Keratinocyte (primary cell): Measurements from ENCODE around the gene TMEM132D. TPM values are rescaled to one million over a fixed set of nuclear protein-coding genes. Genes with fewer than 3 reads are reported as not detected.

ENCODE experiments used
- DNase-seq: peaks from one replicate; pipeline ENCODE4 v3.0.0-alpha.2; 2011; ENCODE audit warnings: low read depth, missing footprints, low spot score
- FAIRE-seq: peaks from 2 replicates; lab custom pipeline; 2011; peaks lifted over from hg19 to GRCh38; lab: Jason Lieb, UNC
- H2AFZ ChIP-seq: 2 replicates; pipeline ENCODE4 v1.6.0; 2012; ENCODE audit warnings: low read length, control low read depth, inconsistent platforms; ENCODE audit not compliant: control insufficient read depth
- H3K27ac ChIP-seq: 2 replicates; pipeline ENCODE4 v1.5.1; 2011; ENCODE audit warnings: low read length; ENCODE audit not compliant: control insufficient read depth, insufficient read depth
- H3K27me3 ChIP-seq: 3 replicates; pipeline ENCODE4 v1.6.0; 2011; ENCODE audit warnings: low read length; ENCODE audit not compliant: control insufficient read depth, insufficient read depth; ENCODE audit errors: extremely low read depth
- H3K36me3 ChIP-seq, 2 experiments: 2 replicates in 1 of 2; 3 replicates in 1 of 2; pipeline ENCODE4 v1.5.1; 2011; ENCODE audit warnings: low read length in 2 of 2, mild to moderate bottlenecking in 1 of 2; ENCODE audit not compliant: control insufficient read depth in 2 of 2, insufficient read depth in 2 of 2; ENCODE audit errors: extremely low read depth in 1 of 2
- H3K4me1 ChIP-seq: 3 replicates; pipeline ENCODE4 v1.5.1; 2011; ENCODE audit warnings: low read length; ENCODE audit not compliant: control insufficient read depth, insufficient read depth; ENCODE audit errors: extremely low read depth
- H3K4me2 ChIP-seq: 3 replicates; pipeline ENCODE4 v1.6.0; 2011; ENCODE audit warnings: low read depth, low read length; ENCODE audit not compliant: control insufficient read depth, insufficient read depth; ENCODE audit errors: extremely low read depth
- H3K4me3 ChIP-seq, 3 experiments: fragments of 200-600 bp in 1 of 3; sonication (generic) in 1 of 3; 2 replicates in 2 of 3; 3 replicates in 1 of 3; pipeline ENCODE4 v1.5.1; 2011 to 2016; ENCODE audit warnings: low read length in 3 of 3, mild to moderate bottlenecking in 3 of 3, control low read depth in 2 of 3, inconsistent platforms in 1 of 3, low read depth in 1 of 3, mixed read lengths in 1 of 3, mixed run types in 1 of 3, moderate library complexity in 1 of 3; ENCODE audit not compliant: control insufficient read depth in 2 of 3, insufficient read depth in 2 of 3; ENCODE audit errors: extremely low read depth in 1 of 3
- H3K79me2 ChIP-seq: 2 replicates; pipeline ENCODE4 v1.6.0; 2012; ENCODE audit warnings: low read length; ENCODE audit not compliant: control insufficient read depth, insufficient read depth
- H3K9ac ChIP-seq: 3 replicates; pipeline ENCODE4 v1.6.0; 2011; ENCODE audit warnings: low read length; ENCODE audit not compliant: control insufficient read depth, insufficient read depth; ENCODE audit errors: extremely low read depth
- H3K9me1 ChIP-seq: 3 replicates; pipeline ENCODE4 v1.6.0; 2011; ENCODE audit warnings: low read length; ENCODE audit not compliant: control insufficient read depth, insufficient read depth; ENCODE audit errors: extremely low read depth
- H3K9me3 ChIP-seq: 2 replicates; pipeline ENCODE4 v1.5.1; 2012; ENCODE audit warnings: low read depth, low read length; ENCODE audit not compliant: control insufficient read depth
- H4K20me1 ChIP-seq: 3 replicates; pipeline ENCODE4 v1.6.0; 2011; ENCODE audit warnings: low read length; ENCODE audit not compliant: control insufficient read depth, insufficient read depth; ENCODE audit errors: extremely low read depth
- EZH2 ChIP-seq: IDR thresholded peaks from one replicate; pipeline ENCODE4 v1.6.1; 2012; ENCODE audit warnings: inconsistent platforms, mild to moderate bottlenecking, low read length, moderate library complexity
- dilution Hi-C: fragments of 300-500 bp; cut with MboI; formaldehyde crosslinking; loops from one replicate; pipeline ENCODE4 v1.7.0; 2020; ENCODE audit warnings: low sequenced_read_pairs; ENCODE audit not compliant: extremely low pct_ligation_motif_present
- polyA plus RNA-seq, 5 experiments: library from polyadenylated mRNA; depleted of rRNA in 3 of 5; stranded (reverse) in 3 of 5; stranded (forward) in 1 of 5; unstranded in 1 of 5; fragments of >200 nt; gene quantifications; 1 replicate in 1 of 5; 2 replicates in 3 of 5; 3 replicates in 1 of 5; pipeline versions ENCODE4 v1.2.1 to v1.2.3, GENCODE V29; 2011 to 2012; ENCODE audit warnings: missing spikeins in 2 of 5, low read depth in 1 of 5, low replicate concordance in 1 of 5
- TF ChIP-seq, protein P1 (sequence below), 3 experiments: IDR thresholded peaks in 1 of 3; conservative IDR thresholded peaks in 1 of 3; optimal IDR thresholded peaks in 1 of 3; 2 replicates in 2 of 3; 3 replicates in 1 of 3; pipeline versions ENCODE3 to v1.5.1; 2011; ENCODE audit warnings: low read length in 3 of 3, mild to moderate bottlenecking in 3 of 3, moderate library complexity in 2 of 3, control low read depth in 1 of 3, inconsistent platforms in 1 of 3; ENCODE audit not compliant: insufficient read depth in 2 of 3; ENCODE audit errors: extremely low read depth in 1 of 3

TMEM132D gene
- polyA plus RNA-seq, 1 donor (not counting 4 experiments of a cell fraction or from before 2014, with no cell fraction given) = not detected

DNA sequence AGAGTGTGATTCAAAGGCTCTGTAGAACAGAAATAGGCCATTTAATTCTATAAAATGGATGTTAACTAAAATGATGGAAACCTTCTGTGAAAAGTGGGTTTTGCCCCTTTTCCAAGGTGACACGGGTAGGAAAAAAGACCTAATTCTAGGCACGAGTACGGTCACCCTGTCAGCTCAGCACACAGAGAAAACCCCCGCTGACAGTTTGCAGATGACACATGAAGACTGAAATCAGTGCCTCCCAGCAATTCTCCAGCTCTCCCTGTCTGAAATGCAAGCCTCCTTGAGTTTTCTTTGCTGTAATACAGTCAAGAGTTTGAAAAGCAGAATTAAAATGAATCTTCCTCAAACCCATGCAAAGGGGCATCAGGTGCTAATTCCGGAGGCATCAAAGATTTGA is 230.0 kb downstream of the TMEM132D start:
- H3K4me1 ChIP-seq = no peaks in the 10 kb centered on the region
- FAIRE-seq (no peak), DNase-seq (no peak)
- no peaks in the 10 kb centered on the region for H4K20me1 ChIP-seq
- H3K4me3 ChIP-seq = no peak overlapping the region
- no peak overlapping the region for H2AFZ ChIP-seq
- H3K4me2 ChIP-seq = no peak overlapping the region
- H3K79me2 ChIP-seq = no peaks in the 10 kb centered on the region
- no peaks in the 10 kb centered on the region for H3K27me3 ChIP-seq
- no peak overlapping the region for H3K27ac ChIP-seq
- TF ChIP-seq EZH2 = no peak
- TF ChIP-seq, protein P1, sequence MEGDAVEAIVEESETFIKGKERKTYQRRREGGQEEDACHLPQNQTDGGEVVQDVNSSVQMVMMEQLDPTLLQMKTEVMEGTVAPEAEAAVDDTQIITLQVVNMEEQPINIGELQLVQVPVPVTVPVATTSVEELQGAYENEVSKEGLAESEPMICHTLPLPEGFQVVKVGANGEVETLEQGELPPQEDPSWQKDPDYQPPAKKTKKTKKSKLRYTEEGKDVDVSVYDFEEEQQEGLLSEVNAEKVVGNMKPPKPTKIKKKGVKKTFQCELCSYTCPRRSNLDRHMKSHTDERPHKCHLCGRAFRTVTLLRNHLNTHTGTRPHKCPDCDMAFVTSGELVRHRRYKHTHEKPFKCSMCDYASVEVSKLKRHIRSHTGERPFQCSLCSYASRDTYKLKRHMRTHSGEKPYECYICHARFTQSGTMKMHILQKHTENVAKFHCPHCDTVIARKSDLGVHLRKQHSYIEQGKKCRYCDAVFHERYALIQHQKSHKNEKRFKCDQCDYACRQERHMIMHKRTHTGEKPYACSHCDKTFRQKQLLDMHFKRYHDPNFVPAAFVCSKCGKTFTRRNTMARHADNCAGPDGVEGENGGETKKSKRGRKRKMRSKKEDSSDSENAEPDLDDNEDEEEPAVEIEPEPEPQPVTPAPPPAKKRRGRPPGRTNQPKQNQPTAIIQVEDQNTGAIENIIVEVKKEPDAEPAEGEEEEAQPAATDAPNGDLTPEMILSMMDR (optimal IDR thresholded peaks at IDR 0.05 in 1 of 3, IDR thresholded peaks at IDR 0.05 in 1 of 3, conservative IDR thresholded peaks at IDR 0.05 in 1 of 3; ENCODE audit: extremely low read depth in 1 of 3, insufficient read depth in 2 of 3, low read length in 3 of 3) = no peak
- H3K9me3 ChIP-seq = no peaks in the 10 kb centered on the region
- no peaks in the 10 kb centered on the region for H3K9me1 ChIP-seq
- H3K36me3 ChIP-seq = no peaks in the 10 kb centered on the region
- no peak overlapping the region for H3K9ac ChIP-seq
- dilution Hi-C loops = no loop called here

DNA sequence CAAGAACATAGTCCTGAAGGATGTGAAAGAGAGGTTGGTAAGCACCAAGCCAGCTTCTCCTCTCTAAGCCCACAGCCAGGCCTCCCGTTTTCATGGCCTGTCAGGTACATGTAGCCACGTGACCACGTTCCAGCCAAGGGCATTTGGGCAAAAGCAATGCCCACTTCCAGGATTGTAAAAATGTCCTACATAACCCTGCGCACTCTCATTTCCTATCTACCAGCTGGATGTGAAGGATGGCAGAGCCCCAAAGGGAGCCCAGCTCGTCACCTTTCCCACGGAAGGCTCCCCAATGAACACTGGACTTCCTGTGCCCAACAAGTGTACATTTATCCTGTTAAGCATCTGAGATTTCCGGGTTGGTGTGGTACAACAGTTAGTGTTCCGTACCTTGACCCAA is 231.7 kb downstream of the TMEM132D start:
- dilution Hi-C loops = no loop called here
- H3K36me3 ChIP-seq = no peaks in the 10 kb centered on the region
- no peak overlapping the region for H3K4me3 ChIP-seq
- H3K27ac ChIP-seq = no peak overlapping the region
- DNase-seq (no peak), FAIRE-seq (no peak)
- no peaks in the 10 kb centered on the region for H3K9me3 ChIP-seq
- H4K20me1 ChIP-seq = no peaks in the 10 kb centered on the region
- no peaks in the 10 kb centered on the region for H3K79me2 ChIP-seq
- H3K9ac ChIP-seq = no peak overlapping the region
- H3K9me1 ChIP-seq = no peaks in the 10 kb centered on the region
- H3K4me2 ChIP-seq = no peak overlapping the region
- no peaks in the 10 kb centered on the region for H3K27me3 ChIP-seq
- no peaks in the 10 kb centered on the region for H3K4me1 ChIP-seq
- H2AFZ ChIP-seq = no peak overlapping the region
- TF ChIP-seq EZH2 = no peak
- TF ChIP-seq, protein P1 (optimal IDR thresholded peaks at IDR 0.05 in 1 of 3, IDR thresholded peaks at IDR 0.05 in 1 of 3, conservative IDR thresholded peaks at IDR 0.05 in 1 of 3; ENCODE audit: extremely low read depth in 1 of 3, insufficient read depth in 2 of 3, low read length in 3 of 3) = no peak
